Spleen (tissue), 11 donors: ENCODE measurements around the gene CRYBB2. TPM values are rescaled to one million over a fixed set of nuclear protein-coding genes. Genes with fewer than 3 reads are reported as not detected.
A peak's percentile ranks its signal among the peaks of the same experiment; 100 is the strongest.
"Not testable (repeated sequence)": the region's sequence is repeated elsewhere in the genome, so short reads cannot be mapped to it uniquely, and the experiment has no call there.

ENCODE experiments used
- DNase-seq: peaks from one replicate; pipeline ENCODE4 v3.0.0-alpha.2; 2020
- H3K27ac ChIP-seq, 8 donors: fragments of 200-600 bp; sonication (generic) in 7 of 8; 1 replicate in 4 of 8; 2 replicates in 4 of 8; pipeline versions ENCODE4 v1.5.0 to v1.8.0; 2016 to 2021; ENCODE audit warnings: inconsistent platforms in 4 of 8, mild to moderate bottlenecking in 4 of 8, moderate library complexity in 1 of 8
- H3K27me3 ChIP-seq, 7 donors: fragments of 200-600 bp; sonication (generic) in 6 of 7; replicated peaks in 1 of 7; 1 replicate in 4 of 7; 2 replicates in 3 of 7; pipeline versions ENCODE4 v1.5.0 to v1.8.0; 2016 to 2021; ENCODE audit warnings: inconsistent platforms in 3 of 7, mild to moderate bottlenecking in 1 of 7
- H3K36me3 ChIP-seq, 6 donors: fragments of 200-600 bp; sonication (generic) in 5 of 6; 1 replicate in 4 of 6; 2 replicates in 2 of 6; pipeline versions ENCODE4 v1.5.0 to v1.8.0; 2016 to 2021; ENCODE audit warnings: inconsistent platforms in 2 of 6
- H3K4me1 ChIP-seq, 6 donors: fragments of 200-600 bp; sonication (generic) in 5 of 6; 1 replicate in 3 of 6; 2 replicates in 3 of 6; pipeline versions ENCODE4 v1.5.0 to v1.8.0; 2016 to 2021; ENCODE audit warnings: inconsistent platforms in 3 of 6
- H3K4me3 ChIP-seq, 8 donors: fragments of 200-600 bp; sonication (generic) in 7 of 8; 1 replicate in 4 of 8; 2 replicates in 4 of 8; pipeline versions ENCODE4 v1.5.0 to v1.8.0; 2016 to 2021; ENCODE audit warnings: inconsistent platforms in 4 of 8, mild to moderate bottlenecking in 4 of 8, moderate library complexity in 2 of 8
- H3K9me3 ChIP-seq, 8 donors: fragments of 200-600 bp; sonication (generic) in 7 of 8; 1 replicate in 4 of 8; 2 replicates in 4 of 8; pipeline versions ENCODE4 v1.5.0 to v1.8.0; 2016 to 2021; ENCODE audit warnings: inconsistent platforms in 4 of 8
- CTCF ChIP-seq, 11 experiments: fragments of 200-600 bp in 7 of 11; fragments of 450-650 bp in 4 of 11; sonication (generic) in 4 of 11; IDR thresholded peaks in 8 of 11; conservative IDR thresholded peaks in 3 of 11; 1 replicate in 7 of 11; 2 replicates in 4 of 11; pipeline versions ENCODE4 v1.4.0 to v1.8.0; 2016 to 2021; ENCODE audit warnings: antibody characterized with exemption in 11 of 11, inconsistent platforms in 4 of 11, mild to moderate bottlenecking in 1 of 11
- POLR2A ChIP-seq, 3 donors: fragments of 450-650 bp; IDR thresholded peaks; one replicate each; pipeline ENCODE4 v1.5.1; 2017; ENCODE audit warnings: antibody characterized with exemption in 3 of 3, mild to moderate bottlenecking in 1 of 3
- POLR2AphosphoS5 ChIP-seq, 3 donors: sonication (generic); formaldehyde crosslinking; IDR thresholded peaks; one replicate each; pipeline ENCODE4 v1.5.1; 2017; ENCODE audit warnings: antibody characterized with exemption in 3 of 3
- WGBS, 5 donors: extraction: QIAGEN DNeasy Blood & Tissue Kit in 3 of 5; methylation state at CpG; one replicate each; pipeline versions ENCODE4 v1.1.5 to v1.1.7; 2013 to 2018; 5-methylcytosine and 5-hydroxymethylcytosine counted together
- intact Hi-C: fragments of 100-400 bp; cut with DNase I; formaldehyde crosslinking; loops from one replicate; pipeline ENCODE4 v1.15.0; 2023; ENCODE audit warnings: low total_unique reads
- polyA plus RNA-seq, 3 donors: library from polyadenylated mRNA; stranded (reverse); fragments of 200-250 nt; gene quantifications; one replicate each; pipeline ENCODE4 v1.2.1, GENCODE V29; 2013
- total RNA-seq, 7 donors: library from RNA; depleted of rRNA in 3 of 7; stranded (reverse); fragments of >200 nt in 3 of 7; fragmentation: NEBNext Ultra II Directional in 4 of 7; extraction: Animal tissue kit (Norgen Biotek cat#: 25700) in 4 of 7; gene quantifications; one replicate each; pipeline versions ENCODE4 v1.1.0 to v1.2.1, GENCODE V29; 2016 to 2021
- donor health status: healthy with polysubstance abuse.
- donor health status: DM: no; HTN: no; CAD: no; lungs with moderate emphysema.
- donor health status: DM: no; HTN: no; CAD: no.
- donor health status: Bipolar disorder and iron deficiency.
- donor health status: healthy.
- donor health status: DM: no; HTN: no; CAD: no.
- donor health status: DM: yes; HTN: yes; CAD: no.

CRYBB2 gene
- total and polyA plus RNA-seq, 10 donors = 0.12 to 0.44 (median 0.15) TPM; not detected in 7

DNA sequence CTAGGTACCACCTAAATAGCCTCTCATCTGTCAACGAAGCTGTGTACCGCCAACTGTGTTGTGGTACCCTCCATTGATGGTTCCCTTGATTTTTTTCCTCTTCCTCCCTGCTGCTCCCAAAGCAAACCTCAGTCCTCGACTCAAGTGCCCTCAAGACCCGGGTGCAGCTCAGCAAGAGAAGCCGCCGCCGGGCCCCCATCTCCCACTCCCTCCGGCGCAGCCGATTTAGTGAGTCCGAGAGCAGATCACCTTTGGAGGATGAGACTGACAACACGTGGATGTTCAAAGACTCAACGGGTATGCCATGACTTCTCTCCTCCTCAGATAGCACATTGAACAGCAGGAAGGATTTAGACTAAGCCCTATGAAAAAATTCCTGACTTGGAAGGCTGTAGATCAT, 42.2 kb upstream of the CRYBB2 start:
- Histone ChIP-seq H3K27me3 (no peaks in the 10 kb centered on the region), H3K9me3 (peaks cover 0 to 15% (median 12%) of the 10 kb centered on the region in 8 donors), H3K27ac (no peak overlapping the region), H3K4me1 (no peaks in the 10 kb centered on the region), H3K36me3 (peaks cover 0 to 67% (median 7%) of the 10 kb centered on the region in 6 donors), H3K4me3 (no peak overlapping the region)
- WGBS, 5 donors = 87 to 94% (median 92%) methylated on average over 13 of the region's 13 CpGs
- no peak for DNase-seq
- TF ChIP-seq POLR2AphosphoS5 (IDR thresholded peaks at IDR 0.05) = no peak
- intact Hi-C loops = no loop called here

DNA sequence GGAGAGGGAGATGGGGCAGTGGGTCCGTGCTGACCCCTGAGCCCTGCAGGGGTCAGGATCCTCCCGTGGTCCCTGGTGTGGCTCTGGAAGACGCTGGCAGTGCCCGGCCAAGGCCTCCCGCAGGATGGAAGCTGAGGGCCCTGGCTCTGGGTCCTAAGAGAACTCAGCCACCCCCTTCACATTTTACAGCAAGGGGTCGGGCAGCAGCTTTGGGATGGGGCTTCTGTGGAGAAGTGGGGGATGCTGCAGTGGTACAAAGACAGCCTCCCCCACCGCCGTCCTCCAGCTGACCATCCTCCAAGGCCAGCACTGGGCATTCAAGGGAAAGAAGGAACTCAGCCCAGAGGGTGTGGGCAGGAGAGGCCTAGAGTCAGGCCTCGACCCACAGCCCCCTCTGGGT, 41.5 kb upstream of the CRYBB2 start:
- WGBS, 5 donors = 81 to 92% (median 87%) methylated on average over 4 to 9 of the region's 9 CpGs
- H3K4me3 ChIP-seq = no peak overlapping the region
- H3K27me3 ChIP-seq = no peaks in the 10 kb centered on the region
- TF ChIP-seq POLR2AphosphoS5 (IDR thresholded peaks at IDR 0.05) (no peak), POLR2A (IDR thresholded peaks at IDR 0.05) (no peak), CTCF (IDR thresholded peaks at IDR 0.05 in 8 of 11, conservative IDR thresholded peaks at IDR 0.05 in 3 of 11) (no peak)
- peaks cover 0 to 67% (median 7%) of the 10 kb centered on the region in 6 donors for H3K36me3 ChIP-seq
- no peak overlapping the region for H3K27ac ChIP-seq
- H3K4me1 ChIP-seq = no peaks in the 10 kb centered on the region
- intact Hi-C loops = no loop called here
- no peak for DNase-seq
- H3K9me3 ChIP-seq = peaks cover 0 to 15% (median 12%) of the 10 kb centered on the region in 8 donors

- Histone ChIP-seq H3K27ac (peak overlapping the region in 3 of 8 donors; percentile 47 to 77 (median 50)), H3K4me3 (peak overlapping the region in 1 of 8 donors; percentile 55), H3K9me3 (peaks cover 0 to 15% (median 12%) of the 10 kb centered on the region in 8 donors), H3K36me3 (peaks cover 0 to 67% (median 7%) of the 10 kb centered on the region in 6 donors)
- H3K4me1 ChIP-seq, H3K27me3 ChIP-seq, intact Hi-C loops: not testable (repeated sequence)
- DNase-seq = peak; percentile 86
- 87 to 95% (median 89%) methylated on average over 4 to 6 of the region's 6 CpGs for WGBS, 5 donors
Measured at GRCh38 chr22:25178348-25178747, 41.1 kb upstream of the CRYBB2 start.

GRCh38 chr22:25178869-25179631, 40.4 kb upstream of the CRYBB2 start:
- H3K4me1 ChIP-seq, intact Hi-C loops, H3K27me3 ChIP-seq: not testable (repeated sequence)
- peaks cover 0 to 64% (median 7%) of the 10 kb centered on the region in 6 donors for H3K36me3 ChIP-seq
- H3K9me3 ChIP-seq = peaks cover 0 to 15% (median 12%) of the 10 kb centered on the region in 8 donors
- 80 to 88% (median 84%) methylated on average over 40 to 52 of the region's 63 CpGs for WGBS, 5 donors
- H3K27ac ChIP-seq = peak overlapping the region in 1 of 8 donors; percentile 74
- peak overlapping the region in 1 of 8 donors; percentile 19 for H3K4me3 ChIP-seq
- DNase-seq = peak; percentile 88

GRCh38 chr22:25182131-25183110, 37.0 kb upstream of the CRYBB2 start:
- no peak overlapping the region for H3K4me3 ChIP-seq
- WGBS, 5 donors = 82 to 85% (median 83%) methylated on average over 9 to 10 of the region's 10 CpGs
- no peak for TF ChIP-seq CTCF (IDR thresholded peaks at IDR 0.05 in 8 of 11, conservative IDR thresholded peaks at IDR 0.05 in 3 of 11)
- TF ChIP-seq POLR2A (IDR thresholded peaks at IDR 0.05) = no peak
- no peak for TF ChIP-seq POLR2AphosphoS5 (IDR thresholded peaks at IDR 0.05)
- no peak for DNase-seq
- H3K9me3 ChIP-seq = peaks cover 0 to 15% (median 12%) of the 10 kb centered on the region in 8 donors
- intact Hi-C loops = no loop called here
- H3K27ac ChIP-seq = no peak overlapping the region
- H3K4me1 ChIP-seq = no peaks in the 10 kb centered on the region
- H3K27me3 ChIP-seq = no peaks in the 10 kb centered on the region
- peaks cover 0 to 59% (median 5%) of the 10 kb centered on the region in 6 donors for H3K36me3 ChIP-seq
